Uterus (tissue), 4 donors: ENCODE results near the gene OPN4. TPM values are rescaled to one million over a fixed set of nuclear protein-coding genes. Genes with fewer than 3 reads are reported as not detected.
"Not testable (repeated sequence)": the region's sequence is repeated elsewhere in the genome, so short reads cannot be mapped to it uniquely, and the experiment has no call there.

Experiments used
- DNase-seq, 2 donors: peaks; one replicate each; pipeline ENCODE4 v3.0.0-alpha.2; 2019 to 2020
- H3K27ac ChIP-seq, 2 donors: fragments of 200-600 bp; sonication (generic); 1 replicate in 1 of 2; 2 replicates in 1 of 2; pipeline ENCODE4 v1.5.1; 2016 to 2018
- H3K27me3 ChIP-seq, 2 donors: fragments of 200-600 bp; sonication (generic); one replicate each; pipeline ENCODE4 v1.5.1; 2018 to 2019; ENCODE audit warnings: control low read depth in 1 of 2
- H3K36me3 ChIP-seq, 2 donors: fragments of 200-600 bp; sonication (generic); one replicate each; pipeline ENCODE4 v1.5.1; 2019; ENCODE audit warnings: control low read depth in 1 of 2
- H3K4me1 ChIP-seq, 2 donors: fragments of 200-600 bp; sonication (generic); one replicate each; pipeline ENCODE4 v1.5.1; 2018 to 2019; ENCODE audit warnings: control low read depth in 1 of 2
- H3K4me3 ChIP-seq, 2 donors: fragments of 200-600 bp; sonication (generic); 1 replicate in 1 of 2; 2 replicates in 1 of 2; pipeline ENCODE4 v1.5.1; 2018 to 2019; ENCODE audit warnings: mild to moderate bottlenecking in 1 of 2
- H3K9me3 ChIP-seq, 2 donors: fragments of 200-600 bp; sonication (generic); one replicate each; pipeline ENCODE4 v1.5.1; 2019; ENCODE audit warnings: control low read depth in 1 of 2
- CTCF ChIP-seq, 4 experiments: fragments of 200-600 bp in 2 of 4; fragments of 450-650 bp in 2 of 4; sonication (generic) in 2 of 4; IDR thresholded peaks; one replicate each; pipeline ENCODE4 v1.5.1; 2016 to 2019; ENCODE audit warnings: antibody characterized with exemption in 4 of 4, mild to moderate bottlenecking in 2 of 4, moderate library complexity in 1 of 4
- POLR2A ChIP-seq, 2 donors: fragments of 450-650 bp; IDR thresholded peaks; one replicate each; pipeline ENCODE4 v1.6.1; 2016; ENCODE audit warnings: antibody characterized with exemption in 2 of 2, mild to moderate bottlenecking in 1 of 2, moderate library complexity in 1 of 2
- intact Hi-C: fragments of 100-400 bp; cut with DNase I; formaldehyde crosslinking; loops from one replicate; pipeline ENCODE4 v1.15.1; 2023; ENCODE audit warnings: low total_unique reads
- total RNA-seq, 4 donors: library from RNA; depleted of rRNA in 3 of 4; stranded (reverse); fragments of >200 nt in 3 of 4; gene quantifications; one replicate each; pipeline versions ENCODE4 v1.1.0 to v1.2.4, GENCODE V29; 2014 to 2023
- donor health status: DM: yes; HTN: yes; CAD: no.

Gene OPN4
- total RNA-seq, 4 donors from 2014 or later, result not detected

- intact Hi-C loops, result no loop called here
- TF ChIP-seq CTCF (IDR thresholded peaks at IDR 0.05) (no peak), POLR2A (IDR thresholded peaks at IDR 0.05) (no peak)
- H3K36me3 ChIP-seq, result no peaks in the 10 kb centered on the region
- no peaks in the 10 kb centered on the region for H3K4me1 ChIP-seq
- no peak for DNase-seq
- H3K4me3 ChIP-seq, result no peak overlapping the region
- no peak overlapping the region for H3K27ac ChIP-seq
- H3K27me3 ChIP-seq, result no peaks in the 10 kb centered on the region
- H3K9me3 ChIP-seq, result no peaks in the 10 kb centered on the region
Measured at GRCh38 chr10:86642499-86642898, 11.8 kb upstream of the OPN4 start.

- Histone ChIP-seq H3K36me3 (no peaks in the 10 kb centered on the region), H3K27me3 (no peaks in the 10 kb centered on the region), H3K4me3 (no peak overlapping the region), H3K9me3 (no peaks in the 10 kb centered on the region), H3K4me1 (peaks cover 0 to 4% of the 10 kb centered on the region in 2 donors), H3K27ac (no peak overlapping the region)
- DNase-seq, result no peak
- intact Hi-C loops, result no loop called here
- TF ChIP-seq POLR2A (IDR thresholded peaks at IDR 0.05), result no peak
- peak in 1 of 4 experiments; percentile 9 for TF ChIP-seq CTCF (IDR thresholded peaks at IDR 0.05)
Measured at GRCh38 chr10:86644152-86644793, 10.1 kb upstream of the OPN4 start.

- Histone ChIP-seq H3K4me3 (no peak overlapping the region), H3K27me3 (no peaks in the 10 kb centered on the region), H3K9me3 (no peaks in the 10 kb centered on the region), H3K4me1 (peaks cover 0 to 9% of the 10 kb centered on the region in 2 donors), H3K36me3 (no peaks in the 10 kb centered on the region), H3K27ac (no peak overlapping the region)
- TF ChIP-seq CTCF (IDR thresholded peaks at IDR 0.05), result no peak
- TF ChIP-seq POLR2A (IDR thresholded peaks at IDR 0.05), result no peak
- intact Hi-C loops, result no loop called here
- no peak for DNase-seq
Measured at GRCh38 chr10:86644794-86645445, 9.4 kb upstream of the OPN4 start.

GRCh38 chr10:86645621-86646165 is 8.7 kb upstream of the OPN4 start:
- H3K4me3 ChIP-seq, H3K27me3 ChIP-seq, H3K27ac ChIP-seq, DNase-seq, H3K4me1 ChIP-seq, intact Hi-C loops, H3K9me3 ChIP-seq, H3K36me3 ChIP-seq: not testable (repeated sequence)

- H3K27ac ChIP-seq, result no peak overlapping the region
- no peak overlapping the region for H3K4me3 ChIP-seq
- H3K4me1 ChIP-seq, result peaks cover 0 to 9% of the 10 kb centered on the region in 2 donors
- no peak for DNase-seq
- no peaks in the 10 kb centered on the region for H3K9me3 ChIP-seq
- intact Hi-C loops, result no loop called here
- TF ChIP-seq POLR2A (IDR thresholded peaks at IDR 0.05) (no peak), CTCF (IDR thresholded peaks at IDR 0.05) (no peak)
- no peaks in the 10 kb centered on the region for H3K27me3 ChIP-seq
- H3K36me3 ChIP-seq, result no peaks in the 10 kb centered on the region
Measured at GRCh38 chr10:86646532-86646931, 7.8 kb upstream of the OPN4 start.
